Endothelial cell of umbilical vein (primary cell): Measurements from ENCODE around the gene NOP58. TPM values are rescaled to one million over a fixed set of nuclear protein-coding genes. Genes with fewer than 3 reads are reported as not detected.

Experiments
- BruUV-seq: library from RNA; stranded (reverse); fragments of 400-500 nt; replicated peaks from 2 replicates; lab custom pipeline; 2021; lab: Mats Ljungman, UMichigan
- CTCF ChIA-PET: fragments of 300-600, 350-600 bp; sonication (Branson Sonifier 250); formaldehyde crosslinking; loops from one replicate; lab custom pipeline; 2021; ENCODE audit warnings: antibody characterized with exemption, inconsistent platforms; lab: Charles Lee
- POLR2A ChIA-PET: fragments of 300-600, 350-600 bp; sonication (Branson Sonifier 250); formaldehyde crosslinking; loops from one replicate; lab custom pipeline; 2021; ENCODE audit warnings: antibody characterized with exemption, inconsistent platforms; lab: Charles Lee
- DNase-seq: peaks from one replicate; pipeline ENCODE4 v3.0.0-alpha.2; 2011; ENCODE audit warnings: low read depth, low spot score
- FAIRE-seq: peaks from 2 replicates; lab custom pipeline; 2011; peaks lifted over from hg19 to GRCh38; lab: Jason Lieb, UNC
- H2AFZ ChIP-seq: 2 replicates; pipeline ENCODE4 v1.6.0; 2012; ENCODE audit warnings: low read depth, low read length, control low read depth, inconsistent platforms
- H3K27ac ChIP-seq: 2 replicates; pipeline ENCODE4 v1.5.1; 2011; ENCODE audit warnings: low read depth, mild to moderate bottlenecking, control low read depth, low read length, moderate library complexity; ENCODE audit not compliant: insufficient read depth
- H3K27me3 ChIP-seq, 2 experiments: 2 replicates each; pipeline versions ENCODE4 v1.6.0 to v1.6.1; 2011; ENCODE audit warnings: low read length in 2 of 2, mixed read lengths in 1 of 2; ENCODE audit not compliant: control insufficient read depth in 2 of 2, insufficient read depth in 2 of 2
- H3K36me3 ChIP-seq, 2 experiments: 2 replicates in 1 of 2; 3 replicates in 1 of 2; pipeline ENCODE4 v1.5.1; 2011; ENCODE audit warnings: low read length in 2 of 2, mild to moderate bottlenecking in 1 of 2, moderate library complexity in 1 of 2; ENCODE audit not compliant: control insufficient read depth in 2 of 2, insufficient read depth in 2 of 2; ENCODE audit errors: extremely low read depth in 1 of 2
- H3K4me1 ChIP-seq: 3 replicates; pipeline ENCODE4 v1.5.1; 2011; ENCODE audit warnings: mild to moderate bottlenecking, low read length; ENCODE audit not compliant: control insufficient read depth, insufficient read depth; ENCODE audit errors: extremely low read depth
- H3K4me2 ChIP-seq: 2 replicates; pipeline ENCODE4 v1.6.1; 2011; ENCODE audit warnings: low read length, control low read depth, mixed read lengths; ENCODE audit not compliant: insufficient read depth
- H3K4me3 ChIP-seq, 3 experiments: fragments of 200-600 bp in 1 of 3; sonication (generic), shearing (Covaris generic) in 1 of 3; replicated peaks in 1 of 3; 2 replicates each; pipeline ENCODE4 v1.5.1; 2011 to 2016; ENCODE audit warnings: control low read depth in 3 of 3, low read length in 3 of 3, mild to moderate bottlenecking in 2 of 3, inconsistent platforms in 1 of 3, low read depth in 1 of 3, moderate library complexity in 1 of 3; ENCODE audit not compliant: insufficient read depth in 1 of 3
- H3K79me2 ChIP-seq: 2 replicates; pipeline ENCODE4 v1.6.0; 2012; ENCODE audit warnings: low read length, inconsistent platforms; ENCODE audit not compliant: control insufficient read depth, insufficient read depth
- H3K9ac ChIP-seq: replicated peaks from 2 replicates; pipeline ENCODE3; 2011; ENCODE audit warnings: low read length, control low read depth; ENCODE audit not compliant: insufficient read depth; ENCODE audit errors: extremely low read depth
- H3K9me1 ChIP-seq: replicated peaks from 3 replicates; pipeline ENCODE4 v1.6.0; 2011; ENCODE audit warnings: mild to moderate bottlenecking, low read length; ENCODE audit not compliant: control insufficient read depth, insufficient read depth; ENCODE audit errors: extremely low read depth
- H3K9me3 ChIP-seq: replicated peaks from 2 replicates; pipeline ENCODE4 v1.5.1; 2012; ENCODE audit warnings: low read length, inconsistent platforms; ENCODE audit not compliant: control insufficient read depth, insufficient read depth
- H4K20me1 ChIP-seq: replicated peaks from 2 replicates; pipeline ENCODE3; 2011; ENCODE audit warnings: mild to moderate bottlenecking, low read length; ENCODE audit not compliant: control insufficient read depth, insufficient read depth; ENCODE audit errors: extremely low read depth
- EZH2 ChIP-seq: IDR thresholded peaks from 2 replicates; pipeline ENCODE4 v1.6.1; 2012; ENCODE audit warnings: borderline replicate concordance, low read depth, mild to moderate bottlenecking, moderate library complexity, low read length, inconsistent platforms; ENCODE audit not compliant: severe bottlenecking
- FOS ChIP-seq: IDR thresholded peaks from 2 replicates; pipeline ENCODE4 v1.6.1; 2011; ENCODE audit warnings: mild to moderate bottlenecking, low read length, moderate library complexity, borderline replicate concordance; ENCODE audit not compliant: insufficient read depth
- GATA2 ChIP-seq: IDR thresholded peaks from 2 replicates; pipeline ENCODE4 v1.7.0; 2011; ENCODE audit warnings: low read depth, mild to moderate bottlenecking, moderate library complexity, mixed read lengths, low read length; ENCODE audit not compliant: insufficient read length, insufficient read depth
- JUN ChIP-seq: IDR thresholded peaks from 2 replicates; pipeline ENCODE4 v1.6.1; 2011; ENCODE audit warnings: borderline replicate concordance, low read depth; ENCODE audit not compliant: insufficient read length, insufficient read depth
- MYC ChIP-seq: IDR thresholded peaks from one replicate; pipeline ENCODE4 v1.6.1; 2011; ENCODE audit warnings: mild to moderate bottlenecking, low read depth, low read length
- POLR2A ChIP-seq: IDR thresholded peaks from 2 replicates; pipeline ENCODE4 v1.6.1; 2012; ENCODE audit warnings: low read depth, mild to moderate bottlenecking, control low read depth, low read length
- POLR2AphosphoS5 ChIP-seq: IDR thresholded peaks from 2 replicates; pipeline ENCODE4 v1.6.1; 2012; ENCODE audit warnings: low read depth, mild to moderate bottlenecking, control low read depth, low read length, moderate library complexity; ENCODE audit not compliant: insufficient read depth
- dilution Hi-C: fragments of 300-500 bp; cut with MboI; formaldehyde crosslinking; loops from one replicate; pipeline ENCODE4 v1.15.0; 2019; ENCODE audit warnings: low sequenced_read_pairs; ENCODE audit not compliant: extremely low pct_ligation_motif_present
- intact Hi-C: fragments of 100-400 bp; cut with micrococcal nuclease; formaldehyde crosslinking; loops from one replicate; pipeline ENCODE4 v1.10.0; 2022
- polyA plus RNA-seq, 4 experiments: library from polyadenylated mRNA; depleted of rRNA in 3 of 4; stranded (reverse) in 3 of 4; unstranded in 1 of 4; fragments of >200 nt; gene quantifications; 2 replicates each; pipeline versions ENCODE4 v1.2.1 to v1.2.3, GENCODE V29; 2011 to 2012; ENCODE audit warnings: missing spikeins in 1 of 4
- total RNA-seq: library from RNA; stranded (reverse); gene quantifications from 2 replicates; pipeline ENCODE4 v1.2.3, GENCODE V29; 2021
- TF ChIP-seq, protein P1 (sequence below), 2 donors: IDR thresholded peaks; 1 replicate in 1 of 2; 2 replicates in 1 of 2; pipeline ENCODE4 v1.5.1; 2011; ENCODE audit warnings: low read length in 2 of 2, mild to moderate bottlenecking in 2 of 2, moderate library complexity in 2 of 2, control low read depth in 1 of 2, inconsistent platforms in 1 of 2, low read depth in 1 of 2; ENCODE audit not compliant: insufficient read depth in 1 of 2; ENCODE audit errors: extremely low read depth in 1 of 2
- TF ChIP-seq, protein P2 (sequence below): IDR thresholded peaks from 2 replicates; pipeline ENCODE4 v1.6.1; 2011; ENCODE audit not compliant: insufficient read depth, insufficient read length

NOP58 gene
- total and polyA plus RNA-seq, 2 donors (not counting 3 experiments of a cell fraction or from before 2014, with no cell fraction given), result 21.7 to 71.4 TPM

DNA sequence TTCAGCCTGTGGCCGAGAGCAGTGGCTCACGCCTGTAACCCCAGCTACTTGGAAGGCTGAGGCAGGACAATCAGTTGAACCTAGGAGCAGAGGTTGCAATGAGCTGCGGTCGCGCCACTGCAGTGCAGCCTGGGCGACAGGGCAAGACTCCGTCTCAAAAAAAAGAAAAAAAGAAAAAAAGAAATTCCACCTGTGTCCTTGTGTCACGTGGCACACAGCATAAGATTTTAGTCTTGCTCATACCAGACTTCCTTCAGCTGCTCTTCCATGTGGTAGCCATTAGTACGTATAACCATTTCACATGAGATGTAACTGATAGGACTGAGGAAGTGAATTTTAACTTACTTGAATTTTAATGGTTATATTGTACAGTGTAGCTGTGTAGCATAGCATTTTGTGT lies 4.0 kb downstream of the NOP58 start:
- no TSS peak for BruUV-seq
- Histone ChIP-seq H3K9me3 (no peaks in the 10 kb centered on the region), H3K27ac (no peak overlapping the region), H3K27me3 (no peaks in the 10 kb centered on the region), H3K4me1 (peaks cover 37% of the 10 kb centered on the region), H3K4me3 (no peak overlapping the region), H2AFZ (no peak overlapping the region), H4K20me1 (peaks cover under 1% of the 10 kb centered on the region), H3K9ac (no peak overlapping the region), H3K79me2 (peaks cover 89% of the 10 kb centered on the region), H3K4me2 (no peak overlapping the region), H3K9me1 (no peaks in the 10 kb centered on the region), H3K36me3 (no peaks in the 10 kb centered on the region)
- intact Hi-C loops (loop anchor here (5.0 kb wide), 1 partner anchor 47 kb away; no protein-coding TSS in a partner anchor), dilution Hi-C loops (no loop called here)
- TF ChIP-seq, protein P1, sequence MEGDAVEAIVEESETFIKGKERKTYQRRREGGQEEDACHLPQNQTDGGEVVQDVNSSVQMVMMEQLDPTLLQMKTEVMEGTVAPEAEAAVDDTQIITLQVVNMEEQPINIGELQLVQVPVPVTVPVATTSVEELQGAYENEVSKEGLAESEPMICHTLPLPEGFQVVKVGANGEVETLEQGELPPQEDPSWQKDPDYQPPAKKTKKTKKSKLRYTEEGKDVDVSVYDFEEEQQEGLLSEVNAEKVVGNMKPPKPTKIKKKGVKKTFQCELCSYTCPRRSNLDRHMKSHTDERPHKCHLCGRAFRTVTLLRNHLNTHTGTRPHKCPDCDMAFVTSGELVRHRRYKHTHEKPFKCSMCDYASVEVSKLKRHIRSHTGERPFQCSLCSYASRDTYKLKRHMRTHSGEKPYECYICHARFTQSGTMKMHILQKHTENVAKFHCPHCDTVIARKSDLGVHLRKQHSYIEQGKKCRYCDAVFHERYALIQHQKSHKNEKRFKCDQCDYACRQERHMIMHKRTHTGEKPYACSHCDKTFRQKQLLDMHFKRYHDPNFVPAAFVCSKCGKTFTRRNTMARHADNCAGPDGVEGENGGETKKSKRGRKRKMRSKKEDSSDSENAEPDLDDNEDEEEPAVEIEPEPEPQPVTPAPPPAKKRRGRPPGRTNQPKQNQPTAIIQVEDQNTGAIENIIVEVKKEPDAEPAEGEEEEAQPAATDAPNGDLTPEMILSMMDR (IDR thresholded peaks at IDR 0.05; ENCODE audit: extremely low read depth in 1 of 2, insufficient read depth in 1 of 2, low read depth in 1 of 2, low read length in 2 of 2), result no peak
- TF ChIP-seq FOS (no peak), POLR2AphosphoS5 (no peak), POLR2A (no peak), JUN (no peak), EZH2 (no peak), GATA2 (no peak), MYC (no peak)
- TF ChIP-seq, protein P2, sequence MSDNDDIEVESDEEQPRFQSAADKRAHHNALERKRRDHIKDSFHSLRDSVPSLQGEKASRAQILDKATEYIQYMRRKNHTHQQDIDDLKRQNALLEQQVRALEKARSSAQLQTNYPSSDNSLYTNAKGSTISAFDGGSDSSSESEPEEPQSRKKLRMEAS, result no peak
- ChIA-PET POLR2A (no interaction called here), CTCF (interaction anchor here (1.0 to 1.7 kb wide), 3 partner anchors 9 to 48 kb away, joined by 3 to 8 read pairs (median 4); no protein-coding TSS in a partner anchor)
- FAIRE-seq (no peak), DNase-seq (no peak)
